ENCODE measurements around the gene STRADA. TPM values are rescaled to one million over a fixed set of nuclear protein-coding genes. Genes with fewer than 3 reads are reported as not detected.
"Not testable (repeated sequence)": the region's sequence is repeated elsewhere in the genome, so short reads cannot be mapped to it uniquely, and the experiment has no call there.

The STRADA gene
- total RNA-seq, 2 donors from 2014 or later = 18.8 to 21.2 TPM

GRCh38 chr17:63762161-63763078 lies 20.8 kb upstream of the STRADA start:
- ATAC-seq (peak; percentile 93), DNase-seq (no peak)
- intact Hi-C loops (cut with DNase I, micrococcal nuclease) = no loop called here

- intact Hi-C loops (cut with DNase I, micrococcal nuclease) = no loop called here
- DNase-seq = no peak
Observed at GRCh38 chr17:63760771-63761539, 19.4 kb upstream of the STRADA start.

GRCh38 chr17:63758428-63758827 lies 16.8 kb upstream of the STRADA start:
- ATAC-seq (no peak), DNase-seq (no peak)
- intact Hi-C loops (cut with DNase I, micrococcal nuclease) = no loop called here

More at GRCh38 chr17:63760771-63761539, 19.4 kb upstream of the STRADA start:
- no peak for ATAC-seq

- intact Hi-C loops (cut with DNase I, micrococcal nuclease) = no loop called here
Observed at GRCh38 chr17:63754046-63754445, 12.4 kb upstream of the STRADA start.

GRCh38 chr17:63753215-63753614 lies 11.6 kb upstream of the STRADA start:
- intact Hi-C loops (cut with DNase I, micrococcal nuclease) = no loop called here
- DNase-seq (no peak), ATAC-seq (no peak)

More at GRCh38 chr17:63754046-63754445, 12.4 kb upstream of the STRADA start:
- DNase-seq (no peak), ATAC-seq (no peak)

- intact Hi-C loops (cut with DNase I, micrococcal nuclease) = no loop called here
- ATAC-seq (no peak), DNase-seq (no peak)
Observed at GRCh38 chr17:63752707-63753106, 11.1 kb upstream of the STRADA start.

GRCh38 chr17:63751806-63752205 lies 10.2 kb upstream of the STRADA start:
- DNase-seq (no peak), ATAC-seq (no peak)
- intact Hi-C loops (cut with DNase I, micrococcal nuclease) = no loop called here

GRCh38 chr17:63741143-63741407 lies 524 bp downstream of the STRADA start:
- peak; percentile 33 for ATAC-seq
- intact Hi-C loops (cut with DNase I, micrococcal nuclease) = no loop called here
- no peak for DNase-seq

GRCh38 chr17:63740464-63741142 lies 996 bp downstream of the STRADA start:
- no peak for DNase-seq
- no peak for ATAC-seq
- intact Hi-C loops (cut with DNase I, micrococcal nuclease) = no loop called here

GRCh38 chr17:63735691-63736090 lies 5.9 kb downstream of the STRADA start:
- intact Hi-C loops (cut with DNase I, micrococcal nuclease) = no loop called here
- ATAC-seq (no peak), DNase-seq (no peak)

GRCh38 chr17:63722403-63722802 lies 19.2 kb downstream of the STRADA start:
- ATAC-seq (no peak), DNase-seq (no peak)
- intact Hi-C loops (cut with DNase I, micrococcal nuclease) = no loop called here

GRCh38 chr17:63720194-63720593 lies 21.4 kb downstream of the STRADA start:
- DNase-seq; intact Hi-C loops (cut with DNase I, micrococcal nuclease): not testable (repeated sequence)

GRCh38 chr17:63718988-63719387 lies 22.6 kb downstream of the STRADA start:
- ATAC-seq = no peak
- no peak for DNase-seq
- intact Hi-C loops (cut with DNase I, micrococcal nuclease) = no loop called here

More at GRCh38 chr17:63720194-63720593, 21.4 kb downstream of the STRADA start:
- ATAC-seq = not testable (repeated sequence)

- ATAC-seq (no peak), DNase-seq (no peak)
- intact Hi-C loops (cut with DNase I, micrococcal nuclease) = no loop called here
Observed at GRCh38 chr17:63716426-63716825, 25.2 kb downstream of the STRADA start.

GRCh38 chr17:63714550-63715277 lies 26.9 kb downstream of the STRADA start:
- ATAC-seq (no peak), DNase-seq (no peak)
- intact Hi-C loops (cut with DNase I, micrococcal nuclease) = no loop called here

GRCh38 chr17:63709110-63709509 lies 32.5 kb downstream of the STRADA start:
- no peak for DNase-seq
- intact Hi-C loops (cut with DNase I, micrococcal nuclease) = no loop called here
- no peak for ATAC-seq

- DNase-seq = no peak
- intact Hi-C loops (cut with DNase I, micrococcal nuclease) = no loop called here
- no peak for ATAC-seq
Observed at GRCh38 chr17:63707151-63707550, 34.4 kb downstream of the STRADA start.

- intact Hi-C loops (cut with DNase I, micrococcal nuclease) = no loop called here
- DNase-seq = no peak
- no peak for ATAC-seq
Observed at GRCh38 chr17:63706336-63707082, 35.1 kb downstream of the STRADA start.
